GM12865 (cell line): Measurements from ENCODE around the gene HSD3B7.

Source experiments
- DNase-seq: peaks from one replicate; pipeline ENCODE4 v3.0.0; 2010; ENCODE audit warnings: low read depth
- H3K4me3 ChIP-seq: 2 replicates; pipeline ENCODE4 v1.5.1; 2011; ENCODE audit warnings: mild to moderate bottlenecking, low read depth, low read length, control low read depth
- TF ChIP-seq, protein P1 (sequence below): IDR thresholded peaks from 2 replicates; pipeline ENCODE4 v1.5.1; 2011; ENCODE audit warnings: low read length, control low read depth, low read depth, inconsistent platforms; ENCODE audit not compliant: insufficient read depth; ENCODE audit errors: missing control alignments

HSD3B7 gene

GRCh38 chr16:31032736-31033708 is 48.0 kb downstream of the HSD3B7 start, which contains the start of gene STX4:
Gene STX4 (plus strand): TSS chr16:31033558. CDS start chr16:31033806, 248 bp downstream.
- peak; percentile 99 for DNase-seq
- TF ChIP-seq, protein P1, sequence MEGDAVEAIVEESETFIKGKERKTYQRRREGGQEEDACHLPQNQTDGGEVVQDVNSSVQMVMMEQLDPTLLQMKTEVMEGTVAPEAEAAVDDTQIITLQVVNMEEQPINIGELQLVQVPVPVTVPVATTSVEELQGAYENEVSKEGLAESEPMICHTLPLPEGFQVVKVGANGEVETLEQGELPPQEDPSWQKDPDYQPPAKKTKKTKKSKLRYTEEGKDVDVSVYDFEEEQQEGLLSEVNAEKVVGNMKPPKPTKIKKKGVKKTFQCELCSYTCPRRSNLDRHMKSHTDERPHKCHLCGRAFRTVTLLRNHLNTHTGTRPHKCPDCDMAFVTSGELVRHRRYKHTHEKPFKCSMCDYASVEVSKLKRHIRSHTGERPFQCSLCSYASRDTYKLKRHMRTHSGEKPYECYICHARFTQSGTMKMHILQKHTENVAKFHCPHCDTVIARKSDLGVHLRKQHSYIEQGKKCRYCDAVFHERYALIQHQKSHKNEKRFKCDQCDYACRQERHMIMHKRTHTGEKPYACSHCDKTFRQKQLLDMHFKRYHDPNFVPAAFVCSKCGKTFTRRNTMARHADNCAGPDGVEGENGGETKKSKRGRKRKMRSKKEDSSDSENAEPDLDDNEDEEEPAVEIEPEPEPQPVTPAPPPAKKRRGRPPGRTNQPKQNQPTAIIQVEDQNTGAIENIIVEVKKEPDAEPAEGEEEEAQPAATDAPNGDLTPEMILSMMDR: no peak
- peak within 1 kb of the TSS; percentile 92 for H3K4me3 ChIP-seq

DNA sequence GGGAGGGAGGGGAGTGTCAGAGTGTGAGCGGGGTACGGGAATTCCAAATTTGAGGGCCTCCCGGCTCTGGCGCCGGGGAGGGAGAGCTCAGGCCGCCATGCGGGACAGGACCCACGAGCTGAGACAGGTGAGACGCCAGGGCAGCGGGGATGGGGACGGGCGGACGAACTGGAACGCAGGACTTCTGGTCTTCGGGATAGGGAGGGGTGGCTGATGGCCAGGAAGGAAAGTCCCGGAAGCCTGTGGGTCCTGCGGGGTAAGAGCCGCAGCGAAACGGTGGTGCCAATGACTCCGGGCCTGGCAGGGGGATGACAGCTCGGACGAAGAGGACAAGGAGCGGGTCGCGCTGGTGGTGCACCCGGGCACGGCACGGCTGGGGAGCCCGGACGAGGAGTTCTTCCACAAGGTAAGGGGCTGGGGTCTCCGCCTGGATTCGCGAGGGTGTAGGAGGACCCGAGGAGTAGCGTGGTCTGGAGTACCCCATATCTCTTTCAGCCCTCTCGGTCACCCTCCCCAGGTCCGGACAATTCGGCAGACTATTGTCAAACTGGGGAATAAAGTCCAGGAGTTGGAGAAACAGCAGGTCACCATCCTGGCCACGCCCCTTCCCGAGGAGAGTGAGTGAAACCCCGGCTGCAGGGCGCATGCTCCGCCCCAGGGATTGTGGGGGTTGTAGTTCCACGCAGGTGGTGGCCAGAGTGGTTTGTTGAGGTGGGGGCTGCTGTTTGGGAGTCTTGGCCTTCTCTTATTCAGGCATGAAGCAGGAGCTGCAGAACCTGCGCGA is 48.9 kb downstream of the HSD3B7 start:
- H3K4me3 ChIP-seq: peak overlapping the region; percentile 92
- TF ChIP-seq, protein P1: no peak
- peak; percentile 85 for DNase-seq

DNA sequence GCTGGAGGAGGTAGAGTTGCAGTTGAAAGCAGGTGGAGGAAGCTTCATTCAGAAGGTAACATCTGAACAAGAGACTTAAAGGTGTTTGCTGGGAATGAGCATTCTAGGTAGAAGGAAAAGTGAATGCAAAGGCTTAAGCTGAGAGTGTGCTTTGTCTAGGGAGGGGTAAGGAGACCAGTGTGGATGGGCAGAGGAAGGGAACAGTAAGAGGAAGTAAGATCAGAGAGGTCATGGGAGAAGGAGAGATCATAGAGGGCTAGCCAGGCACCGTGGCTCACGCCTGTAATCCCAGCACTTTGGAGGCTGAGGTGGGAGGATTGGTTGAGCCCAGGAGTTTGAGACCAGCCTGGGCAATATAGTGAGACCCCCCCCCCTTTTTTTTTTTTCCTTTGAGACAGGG is 51.7 kb downstream of the HSD3B7 start:
- no peak overlapping the region for H3K4me3 ChIP-seq
- TF ChIP-seq, protein P1: no peak
- no peak for DNase-seq
